ENCODE measurements around the gene AKR1C1.
"Not testable (repeated sequence)": the region's sequence is repeated elsewhere in the genome, so short reads cannot be mapped to it uniquely, and the experiment has no call there.

The AKR1C1 gene

DNA sequence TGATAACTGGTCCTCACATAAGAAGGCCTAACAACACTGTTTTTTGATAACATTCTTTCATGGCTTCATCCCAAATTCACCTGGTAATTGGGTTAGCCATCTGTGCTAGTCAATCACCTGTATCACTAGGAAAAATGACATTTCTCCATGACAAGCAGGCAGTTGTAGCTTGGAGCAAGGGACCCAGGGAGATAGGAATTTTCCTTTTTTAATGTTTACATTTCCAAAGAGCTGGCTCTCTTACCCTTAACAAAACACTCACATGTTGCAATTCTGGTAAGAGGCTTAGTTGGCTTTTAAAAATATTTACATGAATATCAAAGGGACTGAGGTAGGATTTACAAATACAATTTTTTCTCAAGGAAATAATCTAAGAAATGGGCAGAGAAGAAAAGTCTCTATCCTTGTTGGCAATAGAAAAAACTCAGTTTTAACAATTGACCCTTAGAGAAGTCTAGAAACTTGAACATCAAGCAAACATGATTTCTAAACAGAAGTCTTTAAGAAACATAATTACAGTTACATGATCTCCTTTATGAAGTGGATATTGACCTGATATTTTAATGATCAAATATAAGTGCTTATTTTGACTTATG, 16.1 kb upstream of the AKR1C1 start:
- no peak overlapping the region for H3K4me3 ChIP-seq (ENCODE audit: low read depth, low read length)

GRCh38 chr10:4947635-4948596, 15.3 kb upstream of the AKR1C1 start:
- H3K4me3 ChIP-seq (ENCODE audit: low read depth, low read length) = no peak overlapping the region

- not testable (repeated sequence) for H3K4me3 ChIP-seq (ENCODE audit: low read depth, low read length)
These were observed 11.6 kb upstream of the AKR1C1 start for GRCh38 chr10:4951512-4952162.

DNA sequence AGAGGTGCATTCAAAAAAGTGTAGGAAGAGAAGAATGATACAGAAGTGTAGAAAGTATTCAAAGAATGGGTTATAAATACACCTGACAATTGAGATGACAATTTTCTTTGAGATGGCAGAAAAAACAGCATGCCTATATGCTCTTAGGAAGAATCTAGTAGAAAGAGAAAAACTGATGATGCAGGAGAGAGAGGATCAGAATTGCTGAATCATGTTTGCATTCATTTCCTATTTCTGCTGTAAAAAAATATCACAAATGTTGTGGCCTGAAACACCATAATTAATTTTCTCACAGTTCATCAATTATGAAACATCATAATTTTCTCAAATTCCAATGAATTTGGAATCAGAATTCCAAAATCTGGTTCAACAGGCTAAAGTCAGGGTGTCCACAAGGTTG, 9.8 kb upstream of the AKR1C1 start:
- H3K4me3 ChIP-seq (ENCODE audit: low read depth, low read length) = no peak overlapping the region

- not testable (repeated sequence) for H3K4me3 ChIP-seq (ENCODE audit: low read depth, low read length)
These were observed 7.1 kb upstream of the AKR1C1 start for GRCh38 chr10:4956088-4956487.

DNA sequence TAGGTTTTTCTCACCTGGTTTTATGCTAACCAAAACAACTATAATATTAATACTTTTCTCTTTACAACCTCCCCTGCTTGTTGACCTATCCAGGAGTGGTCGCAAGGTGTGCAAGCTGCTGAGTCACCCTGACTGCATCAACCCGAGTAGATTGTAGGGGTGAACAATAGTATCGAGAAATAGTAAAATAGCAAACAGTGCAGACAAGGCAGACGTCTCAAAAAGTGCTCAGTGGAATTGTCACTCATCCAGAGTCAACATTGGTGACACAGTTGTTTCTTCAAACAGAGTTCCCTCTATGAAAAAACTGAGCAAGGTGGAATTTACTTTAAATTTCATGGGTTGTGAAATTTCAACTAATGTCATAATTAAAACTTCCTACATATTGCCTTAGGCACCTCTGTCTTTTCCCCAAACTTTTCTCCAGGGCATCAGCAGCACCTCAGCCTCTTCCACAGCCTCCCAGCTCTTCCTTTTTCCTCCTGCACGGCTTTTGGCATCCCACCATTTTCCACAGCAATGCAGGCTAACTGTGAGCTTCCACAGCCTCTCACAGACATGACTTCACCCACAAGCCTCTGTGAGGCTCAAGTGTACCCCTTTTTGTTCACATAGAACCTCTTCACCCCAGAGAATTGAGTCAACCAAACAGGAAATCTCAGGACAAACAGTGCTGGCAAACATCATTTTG, 6.1 kb upstream of the AKR1C1 start:
- not testable (repeated sequence) for H3K4me3 ChIP-seq (ENCODE audit: low read depth, low read length)

GRCh38 chr10:4961558-4961957, 1.7 kb upstream of the AKR1C1 start:
- H3K4me3 ChIP-seq (ENCODE audit: low read depth, low read length) = not testable (repeated sequence)

GRCh38 chr10:4962308-4962707, 907 bp upstream of the AKR1C1 start:
- not testable (repeated sequence) for H3K4me3 ChIP-seq (ENCODE audit: low read depth, low read length)

GRCh38 chr10:4963815-4964154, 570 bp downstream of the AKR1C1 start:
- H3K4me3 ChIP-seq (ENCODE audit: low read depth, low read length) = not testable (repeated sequence)

DNA sequence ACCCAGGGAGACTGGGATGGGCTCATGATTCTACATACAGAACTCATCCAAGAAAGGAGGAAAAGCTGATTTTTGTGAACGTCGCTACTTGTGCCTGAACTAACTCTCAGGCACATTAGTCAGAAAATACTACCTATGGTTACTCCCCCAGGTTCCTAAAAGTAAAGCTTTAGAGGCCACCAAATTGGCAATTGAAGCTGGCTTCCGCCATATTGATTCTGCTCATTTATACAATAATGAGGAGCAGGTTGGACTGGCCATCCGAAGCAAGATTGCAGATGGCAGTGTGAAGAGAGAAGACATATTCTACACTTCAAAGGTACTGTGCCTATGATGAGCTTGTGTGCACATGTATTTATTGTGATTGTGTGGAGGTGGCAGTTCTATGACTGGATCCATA, 2.5 kb downstream of the AKR1C1 start:
- H3K4me3 ChIP-seq (ENCODE audit: low read depth, low read length) = not testable (repeated sequence)

DNA sequence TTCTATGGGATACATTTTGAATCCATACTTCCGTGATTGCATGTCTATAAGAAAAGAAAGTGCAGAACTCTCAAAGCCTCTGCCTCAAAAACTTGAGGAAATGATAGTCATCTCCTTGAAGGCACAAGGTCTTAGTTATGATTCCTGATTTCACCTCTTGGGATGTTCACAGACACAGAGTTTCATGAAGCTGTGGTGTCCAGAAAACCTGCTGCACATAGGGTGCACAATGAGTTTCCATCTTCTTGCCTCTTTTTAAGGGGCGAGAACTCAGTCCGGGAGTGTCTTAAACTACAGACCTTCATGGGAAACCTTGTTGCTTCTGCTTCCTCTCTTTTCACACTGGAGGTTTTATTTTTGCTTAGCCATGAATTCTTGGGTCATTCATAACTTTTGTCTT, 4.0 kb downstream of the AKR1C1 start:
- H3K4me3 ChIP-seq (ENCODE audit: low read depth, low read length) = not testable (repeated sequence)

DNA sequence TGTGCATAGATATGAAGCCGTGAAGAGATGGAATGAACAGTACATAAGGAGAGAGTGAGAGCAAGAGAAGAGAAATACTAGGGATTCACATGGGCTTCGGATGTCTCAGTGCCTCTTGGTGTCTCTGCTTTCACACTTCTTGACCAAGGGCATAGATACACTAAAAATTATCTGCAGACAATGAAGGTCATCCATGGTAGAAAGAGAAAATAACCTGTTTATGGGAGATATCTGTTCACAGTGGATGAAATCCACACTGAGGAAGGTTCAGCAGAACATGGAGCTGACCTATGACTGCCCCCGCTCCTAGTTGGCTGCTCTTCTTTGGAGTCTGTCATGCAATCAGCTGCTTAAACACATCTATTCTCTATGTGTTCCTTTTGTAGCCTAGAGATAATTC, 6.1 kb downstream of the AKR1C1 start:
- not testable (repeated sequence) for H3K4me3 ChIP-seq (ENCODE audit: low read depth, low read length)

GRCh38 chr10:4970362-4970761, 7.1 kb downstream of the AKR1C1 start:
- not testable (repeated sequence) for H3K4me3 ChIP-seq (ENCODE audit: low read depth, low read length)

DNA sequence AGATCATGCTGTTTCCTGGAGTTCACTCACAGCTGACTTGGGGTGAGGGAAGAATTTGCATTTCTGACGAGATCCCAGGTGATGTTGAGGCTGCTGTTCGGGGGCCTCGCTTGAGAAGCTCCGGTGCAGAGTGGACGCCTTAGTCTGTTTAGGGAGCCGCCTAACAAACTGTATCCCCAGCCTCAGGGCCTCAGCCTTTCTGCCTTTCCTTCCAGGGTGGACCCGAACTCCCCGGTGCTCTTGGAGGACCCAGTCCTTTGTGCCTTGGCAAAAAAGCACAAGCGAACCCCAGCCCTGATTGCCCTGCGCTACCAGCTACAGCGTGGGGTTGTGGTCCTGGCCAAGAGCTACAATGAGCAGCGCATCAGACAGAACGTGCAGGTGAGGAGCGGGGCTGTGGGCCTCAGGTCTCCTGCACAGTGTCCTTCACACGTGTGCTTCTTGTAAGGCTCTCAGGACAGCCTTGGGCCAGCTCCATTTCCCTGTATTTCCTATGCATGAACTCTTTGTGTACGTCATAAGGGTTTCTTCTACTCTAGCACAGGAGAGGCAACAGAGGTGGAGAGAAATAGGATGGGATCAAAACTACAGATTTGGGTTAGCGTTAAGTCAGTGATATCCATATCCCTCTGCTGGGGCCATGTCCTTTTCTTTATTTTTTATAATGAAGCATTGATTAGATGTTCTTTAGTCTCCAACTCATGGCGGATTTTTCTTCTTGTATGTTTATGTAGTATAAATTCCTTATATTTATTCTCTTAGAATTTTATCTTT, 9.3 kb downstream of the AKR1C1 start:
- not testable (repeated sequence) for H3K4me3 ChIP-seq (ENCODE audit: low read depth, low read length)

DNA sequence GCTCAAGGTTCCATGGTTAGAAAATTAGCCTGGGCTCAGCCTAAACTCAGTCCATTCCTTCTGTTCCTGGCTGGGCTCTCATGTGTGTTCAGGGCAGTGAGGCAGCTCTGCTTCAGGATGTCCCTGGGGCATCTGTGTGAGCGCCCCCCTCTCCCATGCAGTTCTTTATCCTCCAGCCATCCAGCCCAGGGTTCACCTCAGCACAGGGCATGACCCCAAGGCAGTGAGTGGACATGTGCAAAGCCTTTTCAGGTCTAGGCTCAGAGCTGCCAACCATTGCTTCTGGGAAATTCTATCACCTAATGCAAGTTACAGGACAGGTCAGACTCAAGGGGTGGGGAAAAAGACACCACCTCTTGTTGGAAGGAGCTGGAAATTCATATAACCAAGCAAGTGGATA, 10.1 kb downstream of the AKR1C1 start:
- not testable (repeated sequence) for H3K4me3 ChIP-seq (ENCODE audit: low read depth, low read length)

GRCh38 chr10:4974400-4974799, 11.2 kb downstream of the AKR1C1 start:
- H3K4me3 ChIP-seq (ENCODE audit: low read depth, low read length) = not testable (repeated sequence)

GRCh38 chr10:4977025-4977424, 13.8 kb downstream of the AKR1C1 start:
- H3K4me3 ChIP-seq (ENCODE audit: low read depth, low read length) = no peak overlapping the region

- no peak overlapping the region for H3K4me3 ChIP-seq (ENCODE audit: low read depth, low read length)
These were observed 15.7 kb downstream of the AKR1C1 start for GRCh38 chr10:4978870-4979269.

DNA sequence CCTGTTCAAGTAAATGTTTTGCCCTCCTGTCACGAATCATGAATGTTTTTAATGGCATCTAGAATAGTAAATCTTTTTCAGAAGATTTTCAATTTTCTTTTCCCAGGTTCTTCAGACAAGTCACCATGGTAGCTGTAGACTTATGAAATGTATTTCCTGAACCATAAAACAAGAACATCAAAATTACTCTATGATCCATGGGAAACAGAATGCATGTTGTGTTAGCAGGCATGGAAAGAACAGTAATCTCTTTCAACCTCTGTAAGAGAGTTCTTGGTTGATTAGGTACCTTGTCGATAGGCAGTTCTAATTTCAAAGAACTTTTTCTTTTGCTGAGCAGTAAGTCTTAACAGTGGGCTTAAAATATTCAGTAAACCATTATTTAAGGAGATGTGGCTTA, 17.6 kb downstream of the AKR1C1 start:
- H3K4me3 ChIP-seq (ENCODE audit: low read depth, low read length) = no peak overlapping the region

DNA sequence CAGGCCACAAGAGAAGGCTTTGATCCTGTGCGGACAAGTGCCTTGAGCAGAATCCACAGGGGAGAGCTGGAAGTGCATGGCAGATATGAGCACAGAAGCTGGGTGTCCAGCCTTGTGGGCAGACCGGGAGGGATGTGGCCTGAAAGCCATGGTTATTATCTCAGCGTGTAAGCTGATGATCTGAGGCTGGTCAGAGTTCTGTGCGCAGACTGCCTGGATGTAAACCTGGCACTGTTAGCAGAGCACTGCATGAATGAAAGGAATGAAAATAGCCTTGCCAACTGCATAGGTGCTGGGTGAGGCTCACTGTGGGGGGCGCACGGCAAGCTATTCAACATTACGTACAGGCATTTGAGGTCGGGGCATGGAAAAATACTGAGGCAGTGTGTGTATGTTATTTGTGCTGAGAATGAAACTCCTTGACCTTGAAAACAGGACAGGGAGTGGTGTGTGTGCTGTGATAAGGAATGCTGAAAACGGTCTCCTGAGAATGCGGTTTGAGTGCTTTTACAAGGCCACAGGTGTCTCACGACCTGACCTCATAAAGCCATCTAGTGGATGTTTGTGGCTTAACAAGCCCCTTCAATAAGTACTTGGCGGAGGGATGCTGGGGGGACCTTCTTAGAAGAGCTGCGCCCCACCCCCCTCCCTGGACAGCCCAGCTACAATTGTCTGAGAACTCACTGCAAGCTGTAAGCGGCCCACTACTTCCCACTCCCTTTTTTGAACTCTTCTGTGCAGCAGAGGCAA, 18.7 kb downstream of the AKR1C1 start:
- H3K4me3 ChIP-seq (ENCODE audit: low read depth, low read length) = no peak overlapping the region

All from iPS-11a (cell line).